ENCODE results near the gene CLEC16A. TPM values are rescaled to one million over a fixed set of nuclear protein-coding genes. Genes with fewer than 3 reads are reported as not detected.

The CLEC16A gene
- total and polyA plus RNA-seq, 3 experiments from 2014 or later: 18.6 to 38.2 (median 38.1) TPM

GRCh38 chr16:10999300-10999699 is 54.9 kb downstream of the CLEC16A start:
- Mint-ChIP-seq H3K4me3 (no peak overlapping the region), H3K27me3 (peaks cover 0 to 3% of the 10 kb centered on the region in 2 donors), H3K9me3 (no peaks in the 10 kb centered on the region), H3K36me3 (peaks cover 3 to 74% (median 23%) of the 10 kb centered on the region in 3 donors), H3K27ac (no peak overlapping the region), H3K4me1 (peaks cover 0 to 3% (median 0%) of the 10 kb centered on the region in 3 donors)
- H3K4me1 ChIP-seq (ENCODE audit: insufficient read depth, low read length): no peaks in the 10 kb centered on the region
- no peaks in the 10 kb centered on the region for H3K9me3 ChIP-seq (ENCODE audit: low read length)
- POLR2A ChIA-PET: no interaction called here
- H3K4me3 ChIP-seq (ENCODE audit: low read length): no peak overlapping the region
- no peaks in the 10 kb centered on the region for H3K36me3 ChIP-seq (ENCODE audit: insufficient read depth, low read length)
- no peak for DNase-seq
- CTCF ChIA-PET: no interaction called here
- no peak overlapping the region for H3K27ac ChIP-seq (ENCODE audit: low read depth, low read length)
- H3K27me3 ChIP-seq (ENCODE audit: insufficient read depth, low read length, poor library complexity, severe bottlenecking): no peaks in the 10 kb centered on the region

GRCh38 chr16:11001611-11002010 is 57.2 kb downstream of the CLEC16A start:
- peaks cover 0 to 77% (median 23%) of the 10 kb centered on the region in 3 donors for H3K36me3 Mint-ChIP-seq
- H3K4me1 Mint-ChIP-seq: no peaks in the 10 kb centered on the region
- H3K4me1 ChIP-seq (ENCODE audit: insufficient read depth, low read length): no peaks in the 10 kb centered on the region
- no peak overlapping the region for H3K27ac ChIP-seq (ENCODE audit: low read depth, low read length)
- POLR2A ChIA-PET: no interaction called here
- peak overlapping the region in 1 of 8 donors; percentile 43 for H3K27ac Mint-ChIP-seq
- H3K36me3 ChIP-seq (ENCODE audit: insufficient read depth, low read length): no peaks in the 10 kb centered on the region
- no peaks in the 10 kb centered on the region for H3K9me3 Mint-ChIP-seq
- H3K27me3 ChIP-seq (ENCODE audit: insufficient read depth, low read length, poor library complexity, severe bottlenecking): no peaks in the 10 kb centered on the region
- peaks cover 0 to 3% of the 10 kb centered on the region in 2 donors for H3K27me3 Mint-ChIP-seq
- CTCF ChIA-PET: no interaction called here
- no peak for DNase-seq
- H3K9me3 ChIP-seq (ENCODE audit: low read length): no peaks in the 10 kb centered on the region
- no peak overlapping the region for H3K4me3 Mint-ChIP-seq
- no peak overlapping the region for H3K4me3 ChIP-seq (ENCODE audit: low read length)

DNA sequence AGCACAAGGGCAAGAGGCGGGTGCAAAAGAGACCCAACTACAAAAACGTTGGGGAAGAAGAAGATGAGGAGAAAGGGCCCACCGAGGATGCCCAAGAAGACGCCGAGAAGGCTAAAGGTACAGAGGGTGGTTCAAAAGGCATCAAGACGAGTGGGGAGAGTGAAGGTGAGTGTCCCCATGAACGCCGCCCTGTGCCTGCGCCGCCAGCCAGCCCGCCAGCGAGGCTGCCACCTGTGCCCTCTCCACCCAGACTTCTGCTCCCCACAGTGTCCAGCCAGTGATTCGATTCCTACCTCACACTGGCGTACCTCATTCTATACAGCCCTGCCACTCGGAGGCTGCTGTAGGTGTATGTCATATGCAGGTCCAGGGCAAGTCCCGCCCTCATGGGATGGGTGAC is 58.8 kb downstream of the CLEC16A start:
- Histone ChIP-seq H3K9me3 (ENCODE audit: low read length) (no peaks in the 10 kb centered on the region), H3K4me1 (ENCODE audit: insufficient read depth, low read length) (no peaks in the 10 kb centered on the region), H3K27ac (ENCODE audit: low read depth, low read length) (no peak overlapping the region), H3K4me3 (ENCODE audit: low read length) (no peak overlapping the region), H3K36me3 (ENCODE audit: insufficient read depth, low read length) (no peaks in the 10 kb centered on the region), H3K27me3 (ENCODE audit: insufficient read depth, low read length, poor library complexity, severe bottlenecking) (no peaks in the 10 kb centered on the region)
- ChIA-PET CTCF (no interaction called here), POLR2A (no interaction called here)
- no peak for DNase-seq
- Mint-ChIP-seq H3K4me3 (no peak overlapping the region), H3K27ac (no peak overlapping the region), H3K9me3 (no peaks in the 10 kb centered on the region), H3K4me1 (no peaks in the 10 kb centered on the region), H3K27me3 (peaks cover 0 to 3% of the 10 kb centered on the region in 2 donors), H3K36me3 (peaks cover 0 to 74% (median 21%) of the 10 kb centered on the region in 3 donors)

DNA sequence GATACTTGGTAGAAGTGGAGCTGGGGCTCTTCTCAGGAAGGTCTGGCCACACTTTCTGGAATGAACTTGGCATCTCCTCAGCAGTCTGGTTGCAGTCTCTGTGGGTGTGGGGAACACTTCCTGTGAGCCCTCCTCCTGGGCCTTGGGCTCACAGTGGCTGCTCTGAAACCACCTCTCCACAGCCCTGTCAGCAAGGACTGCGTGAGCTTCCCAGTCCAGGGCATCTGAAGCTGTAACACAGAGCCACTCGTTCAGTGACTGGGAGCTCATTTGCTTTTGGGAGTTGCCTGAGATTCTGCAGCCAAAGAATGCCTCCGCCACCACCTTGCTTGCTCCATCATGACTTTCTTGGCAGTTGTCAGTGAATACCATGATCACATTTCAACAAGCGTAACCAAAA is 60.0 kb downstream of the CLEC16A start:
- Mint-ChIP-seq H3K4me3 (no peak overlapping the region), H3K9me3 (no peaks in the 10 kb centered on the region), H3K4me1 (peaks cover 0 to 2% (median 0%) of the 10 kb centered on the region in 3 donors), H3K27ac (no peak overlapping the region), H3K36me3 (peaks cover 0 to 74% (median 24%) of the 10 kb centered on the region in 3 donors), H3K27me3 (no peaks in the 10 kb centered on the region)
- no peak for DNase-seq
- H3K9me3 ChIP-seq (ENCODE audit: low read length): no peaks in the 10 kb centered on the region
- no peak overlapping the region for H3K27ac ChIP-seq (ENCODE audit: low read depth, low read length)
- no peaks in the 10 kb centered on the region for H3K4me1 ChIP-seq (ENCODE audit: insufficient read depth, low read length)
- CTCF ChIA-PET: interaction anchor here (0.6 kb wide), 1 partner anchor 371 kb away, joined by 3 read pairs; no protein-coding TSS in a partner anchor
- H3K27me3 ChIP-seq (ENCODE audit: insufficient read depth, low read length, poor library complexity, severe bottlenecking): no peaks in the 10 kb centered on the region
- POLR2A ChIA-PET: no interaction called here
- H3K4me3 ChIP-seq (ENCODE audit: low read length): no peak overlapping the region
- H3K36me3 ChIP-seq (ENCODE audit: insufficient read depth, low read length): no peaks in the 10 kb centered on the region

DNA sequence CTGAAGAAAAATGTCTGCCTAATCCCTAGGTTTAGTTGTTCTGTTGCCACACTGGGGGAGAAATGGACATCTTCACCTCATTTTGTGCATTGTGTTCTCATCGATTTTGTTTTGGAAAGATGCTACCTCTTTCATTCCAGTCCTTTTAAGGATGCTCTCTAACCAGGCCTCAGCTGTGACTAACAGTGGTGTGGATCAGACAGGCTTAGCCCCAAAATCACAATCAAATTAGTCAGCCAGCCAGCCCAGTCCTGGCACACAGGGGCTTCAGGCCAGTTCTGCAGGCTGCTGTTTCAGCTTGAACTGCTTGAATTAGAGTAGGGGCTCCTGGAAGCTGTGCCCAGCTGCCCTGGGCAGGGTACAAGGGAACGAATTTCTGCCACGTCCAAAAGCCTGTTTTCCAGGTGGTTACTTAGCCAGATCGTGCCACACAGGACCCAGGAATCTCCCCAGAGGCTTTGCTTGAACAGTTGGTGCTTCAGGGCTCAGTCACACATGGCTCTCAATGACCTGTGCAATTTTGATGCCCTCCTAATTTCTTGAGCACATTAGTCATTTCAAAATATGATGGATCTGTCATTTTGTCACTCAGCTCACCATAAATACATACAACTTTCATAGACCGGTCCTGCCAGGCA is 60.7 kb downstream of the CLEC16A start:
- Histone ChIP-seq H3K4me1 (ENCODE audit: insufficient read depth, low read length) (no peaks in the 10 kb centered on the region), H3K27me3 (ENCODE audit: insufficient read depth, low read length, poor library complexity, severe bottlenecking) (no peaks in the 10 kb centered on the region), H3K4me3 (ENCODE audit: low read length) (no peak overlapping the region), H3K9me3 (ENCODE audit: low read length) (no peaks in the 10 kb centered on the region), H3K27ac (ENCODE audit: low read depth, low read length) (no peak overlapping the region), H3K36me3 (ENCODE audit: insufficient read depth, low read length) (no peaks in the 10 kb centered on the region)
- no peaks in the 10 kb centered on the region for H3K9me3 Mint-ChIP-seq
- peaks cover 0 to 77% (median 25%) of the 10 kb centered on the region in 3 donors for H3K36me3 Mint-ChIP-seq
- no peak for DNase-seq
- ChIA-PET CTCF (no interaction called here), POLR2A (no interaction called here)
- no peak overlapping the region for H3K4me3 Mint-ChIP-seq
- no peaks in the 10 kb centered on the region for H3K27me3 Mint-ChIP-seq
- no peak overlapping the region for H3K27ac Mint-ChIP-seq
- H3K4me1 Mint-ChIP-seq: peaks cover 0 to 2% (median 0%) of the 10 kb centered on the region in 3 donors

GRCh38 chr16:11005611-11005975 is 61.2 kb downstream of the CLEC16A start:
- ChIA-PET CTCF (no interaction called here), POLR2A (no interaction called here)
- Histone ChIP-seq H3K36me3 (ENCODE audit: insufficient read depth, low read length) (no peaks in the 10 kb centered on the region), H3K4me1 (ENCODE audit: insufficient read depth, low read length) (no peaks in the 10 kb centered on the region), H3K27ac (ENCODE audit: low read depth, low read length) (no peak overlapping the region), H3K4me3 (ENCODE audit: low read length) (no peak overlapping the region), H3K27me3 (ENCODE audit: insufficient read depth, low read length, poor library complexity, severe bottlenecking) (no peaks in the 10 kb centered on the region), H3K9me3 (ENCODE audit: low read length) (no peaks in the 10 kb centered on the region)
- Mint-ChIP-seq H3K9me3 (no peaks in the 10 kb centered on the region), H3K36me3 (peaks cover 0 to 75% (median 26%) of the 10 kb centered on the region in 3 donors), H3K4me1 (peaks cover 0 to 2% (median 0%) of the 10 kb centered on the region in 3 donors), H3K27me3 (no peaks in the 10 kb centered on the region), H3K27ac (peak overlapping the region in 2 of 8 donors; percentile 14 to 35), H3K4me3 (no peak overlapping the region)
- no peak for DNase-seq

- H3K27me3 Mint-ChIP-seq: no peaks in the 10 kb centered on the region
- no peaks in the 10 kb centered on the region for H3K9me3 ChIP-seq (ENCODE audit: low read length)
- peaks cover 0 to 2% (median 0%) of the 10 kb centered on the region in 3 donors for H3K4me1 Mint-ChIP-seq
- no peaks in the 10 kb centered on the region for H3K9me3 Mint-ChIP-seq
- DNase-seq: no peak
- CTCF ChIA-PET: no interaction called here
- no peak overlapping the region for H3K4me3 ChIP-seq (ENCODE audit: low read length)
- peaks cover 0 to 79% (median 30%) of the 10 kb centered on the region in 3 donors for H3K36me3 Mint-ChIP-seq
- H3K27ac ChIP-seq (ENCODE audit: low read depth, low read length): no peak overlapping the region
- no peaks in the 10 kb centered on the region for H3K27me3 ChIP-seq (ENCODE audit: insufficient read depth, low read length, poor library complexity, severe bottlenecking)
- no peak overlapping the region for H3K4me3 Mint-ChIP-seq
- POLR2A ChIA-PET: no interaction called here
- H3K36me3 ChIP-seq (ENCODE audit: insufficient read depth, low read length): no peaks in the 10 kb centered on the region
- H3K4me1 ChIP-seq (ENCODE audit: insufficient read depth, low read length): no peaks in the 10 kb centered on the region
- H3K27ac Mint-ChIP-seq: no peak overlapping the region
Observed at GRCh38 chr16:11006656-11007055, 62.3 kb downstream of the CLEC16A start.

DNA sequence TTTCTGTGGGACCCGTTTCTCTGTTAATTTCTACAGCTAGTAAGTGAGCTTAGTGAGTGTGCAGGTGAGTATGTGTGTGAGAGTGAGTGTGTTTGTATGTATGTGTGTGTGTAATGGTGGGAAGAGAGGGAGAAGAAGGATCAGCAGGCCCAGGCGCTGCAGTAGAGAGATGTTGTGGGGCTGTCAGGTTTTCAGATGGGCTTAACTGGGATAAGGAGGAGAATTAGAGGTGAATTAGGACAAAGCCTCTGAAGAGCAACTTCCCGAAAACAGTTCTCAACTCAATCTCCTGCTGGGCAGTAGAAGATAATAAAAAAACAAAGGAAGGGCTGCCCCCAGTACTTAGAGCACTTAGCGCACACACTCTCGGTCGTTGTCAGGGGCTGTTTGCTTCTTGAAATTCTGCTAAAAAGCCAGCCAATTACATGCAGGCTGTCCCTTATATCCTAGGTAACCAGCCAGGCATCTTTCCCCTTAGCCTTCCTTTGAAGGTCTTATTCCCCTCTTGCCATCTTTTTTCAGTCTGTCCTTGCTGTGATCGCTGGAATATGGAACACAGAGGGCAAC is 63.4 kb downstream of the CLEC16A start:
- H3K4me3 Mint-ChIP-seq: no peak overlapping the region
- Histone ChIP-seq H3K27me3 (ENCODE audit: insufficient read depth, low read length, poor library complexity, severe bottlenecking) (no peaks in the 10 kb centered on the region), H3K36me3 (ENCODE audit: insufficient read depth, low read length) (no peaks in the 10 kb centered on the region), H3K4me1 (ENCODE audit: insufficient read depth, low read length) (no peaks in the 10 kb centered on the region), H3K9me3 (ENCODE audit: low read length) (no peaks in the 10 kb centered on the region), H3K27ac (ENCODE audit: low read depth, low read length) (no peak overlapping the region), H3K4me3 (ENCODE audit: low read length) (no peak overlapping the region)
- H3K4me1 Mint-ChIP-seq: peaks cover 0 to 2% (median 0%) of the 10 kb centered on the region in 3 donors
- CTCF ChIA-PET: no interaction called here
- peak overlapping the region in 1 of 8 donors; percentile 20 for H3K27ac Mint-ChIP-seq
- POLR2A ChIA-PET: no interaction called here
- no peaks in the 10 kb centered on the region for H3K9me3 Mint-ChIP-seq
- no peaks in the 10 kb centered on the region for H3K27me3 Mint-ChIP-seq
- no peak for DNase-seq
- H3K36me3 Mint-ChIP-seq: peaks cover 2 to 79% (median 33%) of the 10 kb centered on the region in 3 donors
